ENCODE results near the gene SOCS7.

DNA sequence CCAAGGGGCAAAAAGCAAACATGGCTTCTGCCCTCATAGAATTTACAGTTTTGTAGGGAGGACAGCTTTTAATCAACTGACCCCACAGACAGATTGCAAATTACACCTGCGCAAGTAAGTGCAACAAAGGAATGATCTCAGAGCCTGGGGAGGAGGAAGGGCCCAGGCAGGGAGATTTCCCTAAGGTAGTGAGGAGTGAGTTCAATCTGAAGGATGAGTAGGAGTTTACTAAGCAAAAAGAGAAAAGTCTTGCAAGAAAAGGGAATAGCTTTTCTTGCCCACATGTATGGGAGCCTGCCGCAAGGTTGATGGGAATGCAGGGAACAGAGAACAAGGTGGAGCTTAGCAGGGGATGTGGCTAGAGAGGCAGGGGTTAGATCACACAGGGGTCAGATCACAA, 1.6 kb upstream of the SOCS7 start:
- no peak for TF ChIP-seq CTCF (IDR thresholded peaks at IDR 0.05; ENCODE audit: low read length)
- TF ChIP-seq EZH2 (optimal IDR thresholded peaks at IDR 0.05; ENCODE audit: low read depth, low read length), result no peak
